M059J (cell line): ENCODE data around the gene HOXC5. TPM values are rescaled to one million over a fixed set of nuclear protein-coding genes. Genes with fewer than 3 reads are reported as not detected.

Experiments
- DNase-seq: peaks from one replicate; pipeline ENCODE4 v3.0.0-alpha.2; 2012; ENCODE audit warnings: low read depth
- total RNA-seq: library from RNA; depleted of rRNA; stranded (reverse); fragments of >200 nt; shearing (Covaris generic); gene quantifications from 2 replicates; pipeline ENCODE4 v1.2.3, GENCODE V29; 2014

Gene HOXC5
- total RNA-seq, 1 experiment from 2014 or later, result 0.25 TPM

DNA sequence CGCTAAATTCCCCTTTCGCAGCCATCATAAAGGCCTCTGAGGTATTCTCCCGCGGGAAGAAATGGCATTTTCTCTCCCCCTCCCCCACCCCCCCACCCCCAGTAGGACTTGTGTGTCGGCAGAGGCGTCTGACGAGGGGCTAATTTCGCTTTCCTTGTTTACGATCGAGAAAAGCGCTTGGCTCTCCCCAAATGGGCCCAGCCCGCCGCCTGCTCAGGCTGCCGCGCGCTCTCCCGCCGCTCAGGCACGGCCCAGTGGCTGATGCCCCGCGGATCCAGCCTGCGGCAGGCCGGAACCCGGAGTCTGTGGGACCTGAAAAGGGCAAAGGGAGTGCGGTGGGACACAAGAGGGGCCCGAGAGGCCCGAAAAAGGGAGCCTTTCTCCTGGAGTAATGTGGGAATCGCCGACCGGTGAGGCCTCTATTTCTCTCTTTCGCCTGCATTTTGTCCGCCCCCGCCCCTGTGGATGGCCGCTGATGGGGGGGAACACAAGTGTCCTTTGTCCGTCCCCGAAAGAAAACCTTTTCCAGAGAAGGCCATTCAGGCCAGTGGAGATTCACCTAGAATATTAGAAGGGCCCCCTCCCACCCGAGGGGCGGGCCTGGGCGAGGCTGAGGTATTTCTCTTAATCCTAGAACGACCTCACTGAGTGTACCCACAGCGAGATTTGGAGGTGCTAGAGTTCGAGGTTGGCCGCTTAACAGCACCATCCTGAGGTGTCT, 13.6 kb upstream of the HOXC5 start:
- peak; percentile 55 for DNase-seq

DNA sequence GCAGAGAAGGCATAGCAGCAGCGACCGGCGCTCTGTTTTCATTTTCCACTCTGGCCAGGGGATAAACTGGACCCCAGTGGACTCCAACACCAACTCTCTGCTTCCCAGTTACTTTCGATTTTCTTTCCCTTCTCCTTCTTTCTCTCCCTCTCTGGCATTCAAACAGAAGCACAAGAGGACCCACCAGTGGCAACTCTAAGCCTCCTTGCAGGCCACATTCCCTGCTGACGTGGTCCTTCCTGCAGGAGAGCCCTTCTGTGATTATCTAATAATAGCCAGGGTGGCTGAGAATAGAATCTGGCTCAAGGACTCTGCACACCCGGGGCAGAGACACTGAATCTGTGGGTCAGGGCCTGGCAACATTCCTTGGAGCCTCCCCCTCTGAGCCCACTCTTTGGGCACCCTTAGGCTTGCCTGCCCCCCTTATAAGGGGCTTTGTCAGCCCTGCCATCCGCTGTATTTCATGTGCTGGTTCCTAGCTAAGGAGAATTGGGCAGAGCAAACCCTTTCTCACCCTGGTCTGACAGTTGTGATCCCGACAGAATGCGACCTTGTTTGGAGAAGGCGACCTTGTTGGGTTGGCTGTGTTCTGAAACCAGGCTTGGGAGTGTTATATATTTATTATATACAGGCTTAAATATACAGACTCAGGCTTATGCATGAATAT, 12.8 kb upstream of the HOXC5 start:
- peak; percentile 66 for DNase-seq

DNA sequence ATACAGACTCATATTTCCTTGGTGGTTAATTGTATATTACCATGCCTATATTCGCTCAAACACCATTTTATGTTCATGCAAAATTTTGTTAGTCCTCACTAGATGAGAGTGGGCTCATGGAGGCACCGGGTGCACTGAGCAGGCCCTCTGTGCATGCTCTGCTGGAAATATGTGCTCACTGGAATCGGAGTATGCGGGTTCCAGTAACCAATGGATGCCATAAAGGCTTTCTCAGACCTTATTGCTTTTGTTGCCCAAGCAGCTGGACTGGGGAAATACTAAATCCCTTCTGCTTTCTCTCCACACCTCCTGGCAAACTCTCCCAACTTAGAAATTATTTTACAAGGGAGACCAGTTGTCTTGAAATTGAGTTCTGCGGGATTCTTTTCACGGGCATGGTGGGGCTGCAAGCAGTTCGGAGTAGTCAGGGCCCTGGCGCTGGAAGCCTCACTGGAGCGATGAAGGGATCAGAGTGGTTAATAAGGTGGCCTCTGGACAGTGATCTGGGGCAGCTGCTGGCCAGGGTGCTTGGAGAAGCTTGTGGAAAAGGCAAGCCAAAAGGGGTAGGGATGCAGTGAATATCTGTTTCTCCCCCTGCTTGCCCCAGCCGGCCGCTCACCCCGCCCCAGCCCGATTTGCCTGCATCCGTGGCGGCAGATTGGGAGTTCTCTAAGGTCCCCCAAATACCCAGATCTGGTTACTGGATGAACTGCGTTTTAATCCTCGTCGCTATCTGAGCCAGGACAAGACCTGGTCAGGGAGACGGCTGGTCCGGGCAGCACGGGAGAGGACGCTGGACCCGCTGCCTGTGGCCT, 12.1 kb upstream of the HOXC5 start:
- no peak for DNase-seq

DNA sequence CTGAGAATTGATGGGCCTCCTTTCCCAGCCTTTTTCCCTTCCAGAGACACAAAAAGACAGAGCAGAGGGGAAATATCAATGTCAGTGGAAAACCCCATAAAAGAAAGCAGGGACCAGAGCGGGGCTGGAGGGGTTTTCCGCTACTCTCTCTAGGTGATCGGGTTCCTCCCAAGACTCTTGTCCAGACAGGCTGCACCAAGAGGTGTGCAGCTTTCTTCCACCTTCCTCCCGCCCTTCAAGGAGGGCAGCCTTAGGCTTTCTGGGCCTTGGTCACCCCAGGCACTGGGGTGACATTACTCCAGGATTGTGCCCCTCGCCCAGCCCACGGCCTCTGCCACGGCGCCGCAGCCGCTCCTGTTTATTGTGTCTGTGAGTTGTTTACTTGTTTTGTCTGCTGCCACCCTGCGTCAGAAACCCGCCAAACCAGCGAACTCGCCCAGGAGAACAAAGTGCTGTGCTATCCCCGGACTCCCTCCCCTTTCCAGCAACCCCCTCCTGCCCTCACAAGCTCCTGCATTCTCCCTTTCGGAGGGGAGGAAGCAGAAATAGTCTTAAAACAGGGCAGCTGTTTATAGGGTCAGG, 11.3 kb upstream of the HOXC5 start:
- no peak for DNase-seq

DNA sequence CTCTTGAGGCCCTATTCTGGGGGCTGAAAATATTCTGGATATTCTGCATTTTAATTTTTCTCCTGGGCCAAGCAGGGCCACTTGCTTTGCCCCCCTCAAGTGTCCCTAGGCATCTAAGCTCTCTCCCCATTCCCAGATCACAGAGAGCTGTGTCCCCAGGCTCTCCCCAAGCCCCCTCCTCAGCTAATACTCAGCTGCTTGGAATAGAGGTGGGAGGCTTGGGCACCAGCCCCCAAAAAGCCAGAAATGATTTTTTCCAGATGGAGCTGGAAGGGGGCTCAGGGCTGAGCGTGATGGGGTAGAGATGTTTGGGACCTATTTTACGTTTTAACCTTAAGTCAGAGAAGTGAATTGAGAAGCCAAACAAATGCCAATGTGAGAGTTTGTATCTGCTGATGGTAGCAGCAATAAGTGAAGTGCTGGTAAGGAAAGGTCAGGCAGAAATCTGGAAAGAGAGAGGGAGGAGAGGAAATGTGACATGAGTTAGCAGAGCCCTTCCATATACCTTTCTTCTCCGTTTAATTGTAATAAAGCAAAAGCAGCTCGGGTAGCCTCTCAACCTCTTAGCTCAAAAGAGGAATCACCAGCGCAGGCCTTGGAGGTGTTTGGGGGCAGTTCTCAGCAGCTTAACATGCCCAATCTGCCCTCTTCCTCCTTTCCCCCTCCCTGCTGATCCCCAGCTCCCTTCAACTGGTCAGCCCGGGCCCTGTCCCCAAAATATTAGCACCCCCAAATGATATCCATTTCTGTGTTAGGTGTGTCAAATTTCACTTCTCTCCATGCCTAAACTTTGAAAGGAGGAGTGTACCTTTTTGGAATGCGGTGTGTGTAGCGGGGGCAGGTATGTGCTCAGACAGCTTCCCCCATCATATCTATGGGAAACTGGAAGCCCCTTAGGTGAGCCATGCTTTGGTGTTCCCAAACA, 9.6 kb upstream of the HOXC5 start:
- DNase-seq, result no peak

DNA sequence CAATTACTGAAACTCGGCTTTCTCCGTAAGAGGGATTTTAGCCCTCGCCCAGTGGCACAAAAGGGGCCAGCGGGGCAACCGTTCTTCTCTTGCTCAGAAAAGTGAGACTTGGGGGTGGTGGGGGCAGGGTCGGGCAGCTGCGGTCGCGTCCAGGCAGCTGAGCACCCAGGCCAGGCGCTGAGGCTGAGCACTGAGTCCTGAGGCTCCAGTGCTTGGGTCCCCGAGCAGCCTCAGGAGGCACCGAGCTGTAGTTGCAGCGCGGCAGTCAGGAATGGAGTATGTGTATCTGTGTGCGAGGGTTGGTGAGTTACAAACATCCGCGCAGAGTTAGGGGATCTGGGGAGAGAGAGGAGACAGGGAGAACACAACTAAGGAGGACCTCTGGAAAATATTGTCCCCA, 8.7 kb upstream of the HOXC5 start:
- no peak for DNase-seq

DNA sequence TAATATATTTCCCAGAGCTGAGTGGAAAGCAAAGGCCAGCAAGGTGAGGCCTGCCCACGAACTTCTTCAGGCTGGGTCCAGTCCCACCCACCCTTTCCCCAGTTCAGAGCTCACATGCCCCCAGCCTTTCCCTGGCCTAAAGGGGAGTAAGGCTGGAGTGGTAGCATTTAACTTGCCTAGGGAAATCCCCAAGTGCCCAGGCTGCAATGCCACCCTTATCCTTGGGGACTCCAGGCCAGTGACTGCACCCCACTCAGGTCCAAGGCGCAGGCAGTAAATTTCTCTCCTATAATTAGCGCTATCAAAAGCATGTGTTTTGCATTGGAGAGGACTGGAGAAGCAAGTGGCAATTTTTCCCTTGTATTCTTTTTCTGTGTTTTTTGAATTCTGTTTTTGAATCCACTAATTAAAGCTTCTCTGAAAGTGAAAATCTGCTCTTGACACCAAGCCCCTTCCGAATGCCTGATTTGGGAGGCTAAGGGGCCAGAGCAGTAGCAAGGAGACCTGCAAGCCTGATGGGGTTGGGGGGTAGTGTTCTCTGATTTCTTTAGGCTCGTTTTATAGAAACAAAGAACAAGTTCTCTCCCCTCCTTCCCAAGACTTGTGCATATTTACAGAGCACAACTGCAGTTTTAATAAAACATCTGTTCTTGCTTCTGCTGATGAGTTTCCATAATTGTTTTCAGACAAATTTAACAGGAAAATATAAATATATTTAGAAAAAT, 8.1 kb upstream of the HOXC5 start:
- DNase-seq, result no peak

DNA sequence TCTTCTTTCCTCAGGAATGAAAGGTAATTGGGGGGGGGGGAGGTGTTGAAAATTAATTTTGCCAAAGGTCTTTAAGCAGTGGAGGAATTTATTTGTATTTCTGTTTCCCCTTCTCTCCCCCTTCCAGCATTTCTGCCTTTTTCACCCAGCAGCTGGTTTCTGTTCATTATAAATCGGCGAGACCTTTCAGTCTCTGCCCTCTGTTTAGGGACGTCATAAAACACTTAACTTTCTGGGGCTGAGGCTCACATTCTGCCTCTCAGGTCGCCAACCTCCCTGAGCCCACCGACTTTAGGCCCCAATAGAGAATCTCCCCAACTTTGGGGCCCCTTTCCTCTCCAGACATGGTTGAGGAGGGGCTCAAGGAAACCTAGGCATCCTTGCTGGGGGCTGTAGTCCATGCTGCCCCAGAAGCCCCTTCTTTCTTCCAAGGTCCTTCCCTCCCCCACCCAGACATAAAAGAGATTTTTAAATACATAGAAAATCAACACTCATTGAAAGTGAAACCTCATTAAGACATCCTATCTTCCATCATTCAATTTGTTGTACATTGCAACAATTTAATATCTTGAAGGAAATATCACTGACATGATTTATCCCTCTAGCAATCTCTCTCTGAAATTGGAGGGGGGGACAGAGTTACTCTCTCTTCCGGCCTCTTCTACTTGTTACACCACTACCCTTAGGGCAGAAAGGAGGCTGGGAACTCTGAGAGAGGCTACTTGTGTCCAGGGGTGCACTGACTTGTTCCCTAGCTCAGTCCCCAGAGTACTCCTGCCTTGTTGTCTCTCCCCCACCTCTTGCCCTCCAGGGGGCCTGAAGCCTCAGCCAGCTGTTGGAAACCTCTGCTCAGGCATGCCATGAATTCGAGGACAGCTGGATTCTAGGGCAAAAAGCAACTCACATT, 7.1 kb upstream of the HOXC5 start:
- no peak for DNase-seq

DNA sequence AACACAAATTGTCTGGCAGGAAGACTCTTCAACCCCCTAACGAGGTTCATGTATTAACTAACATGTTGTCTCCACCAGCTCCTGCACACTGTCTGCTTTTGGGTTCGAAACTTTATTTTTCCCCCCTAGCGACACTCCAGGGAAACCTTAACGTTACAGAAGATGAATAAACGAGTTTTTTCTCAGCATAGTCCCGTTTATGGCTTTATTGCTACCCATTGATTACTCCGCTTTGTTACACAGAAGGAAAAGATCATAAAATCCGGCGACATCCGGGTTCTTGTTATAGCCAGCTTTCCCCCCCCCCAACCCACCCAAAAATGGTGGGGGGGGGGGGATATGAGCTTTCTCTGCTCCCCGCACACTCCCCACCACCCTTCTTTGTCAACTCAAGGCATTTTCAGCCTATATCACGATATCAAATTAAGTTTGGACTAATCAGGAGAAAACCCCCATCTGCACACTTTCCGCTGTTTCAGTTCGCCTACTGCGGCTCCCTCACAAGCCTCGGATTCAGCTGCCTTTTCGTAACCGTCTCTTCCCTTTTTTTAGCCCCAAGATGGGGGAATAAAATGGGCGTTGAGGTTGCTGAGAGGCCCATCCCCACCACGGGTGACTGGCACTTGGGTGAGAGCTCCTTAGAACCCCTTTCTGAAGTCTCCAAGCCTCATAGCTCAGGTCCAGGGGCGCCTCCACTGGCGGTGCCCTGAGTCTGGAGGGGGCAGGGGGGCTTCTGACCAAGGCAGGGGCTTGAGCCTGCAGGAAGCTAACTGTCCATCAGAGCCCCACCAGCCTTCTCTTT, 6.0 kb upstream of the HOXC5 start:
- no peak for DNase-seq

DNA sequence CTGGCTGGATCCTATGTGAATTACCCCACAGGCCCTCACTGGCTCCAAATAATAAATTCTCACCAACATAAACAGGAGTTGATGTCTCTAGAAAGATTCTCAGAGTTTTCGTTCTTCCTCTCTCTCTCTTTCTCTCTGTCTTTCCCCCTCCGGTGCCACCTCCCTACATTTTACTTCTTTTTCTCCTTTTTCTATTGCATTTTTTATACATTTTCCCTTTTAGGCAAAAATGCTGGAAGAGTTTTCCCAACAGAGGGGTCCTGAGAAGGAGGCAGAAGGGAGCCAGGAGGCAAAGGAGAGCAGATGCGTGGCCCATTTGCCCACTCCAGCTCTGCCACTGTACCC, 5.4 kb upstream of the HOXC5 start:
- DNase-seq, result no peak

DNA sequence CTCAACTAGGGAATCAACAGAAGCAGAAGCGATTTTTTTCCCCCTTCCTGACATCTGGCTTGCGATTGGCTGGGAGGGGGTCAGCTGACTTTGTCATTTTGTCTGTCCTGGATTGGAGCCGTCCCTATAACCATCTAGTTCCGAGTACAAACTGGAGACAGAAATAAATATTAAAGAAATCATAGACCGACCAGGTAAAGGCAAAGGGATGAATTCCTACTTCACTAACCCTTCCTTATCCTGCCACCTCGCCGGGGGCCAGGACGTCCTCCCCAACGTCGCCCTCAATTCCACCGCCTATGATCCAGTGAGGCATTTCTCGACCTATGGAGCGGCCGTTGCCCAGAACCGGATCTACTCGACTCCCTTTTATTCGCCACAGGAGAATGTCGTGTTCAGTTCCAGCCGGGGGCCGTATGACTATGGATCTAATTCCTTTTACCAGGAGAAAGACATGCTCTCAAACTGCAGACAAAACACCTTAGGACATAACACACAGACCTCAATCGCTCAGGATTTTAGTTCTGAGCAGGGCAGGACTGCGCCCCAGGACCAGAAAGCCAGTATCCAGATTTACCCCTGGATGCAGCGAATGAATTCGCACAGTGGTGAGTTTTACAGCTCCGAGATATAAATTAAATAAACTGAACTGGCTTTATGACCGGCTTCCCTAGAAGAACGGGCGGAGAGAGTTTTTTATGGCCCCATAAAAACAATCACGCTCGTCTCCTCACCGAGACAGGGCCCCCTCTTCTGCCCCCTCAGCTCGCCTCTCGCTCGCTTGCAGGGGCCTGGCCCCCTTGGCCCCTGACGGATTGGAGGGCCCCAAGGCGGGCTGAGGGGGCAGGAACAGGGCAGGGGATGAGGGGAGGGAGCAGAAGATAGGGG, 4.3 kb upstream of the HOXC5 start, which contains the start of gene HOXC6:
Gene HOXC6, plus strand, starts transcription at position 127 of the 888 bp plus-strand sequence. Its CDS starts 82 bp downstream, at position 209.
- DNase-seq, result no peak

DNA sequence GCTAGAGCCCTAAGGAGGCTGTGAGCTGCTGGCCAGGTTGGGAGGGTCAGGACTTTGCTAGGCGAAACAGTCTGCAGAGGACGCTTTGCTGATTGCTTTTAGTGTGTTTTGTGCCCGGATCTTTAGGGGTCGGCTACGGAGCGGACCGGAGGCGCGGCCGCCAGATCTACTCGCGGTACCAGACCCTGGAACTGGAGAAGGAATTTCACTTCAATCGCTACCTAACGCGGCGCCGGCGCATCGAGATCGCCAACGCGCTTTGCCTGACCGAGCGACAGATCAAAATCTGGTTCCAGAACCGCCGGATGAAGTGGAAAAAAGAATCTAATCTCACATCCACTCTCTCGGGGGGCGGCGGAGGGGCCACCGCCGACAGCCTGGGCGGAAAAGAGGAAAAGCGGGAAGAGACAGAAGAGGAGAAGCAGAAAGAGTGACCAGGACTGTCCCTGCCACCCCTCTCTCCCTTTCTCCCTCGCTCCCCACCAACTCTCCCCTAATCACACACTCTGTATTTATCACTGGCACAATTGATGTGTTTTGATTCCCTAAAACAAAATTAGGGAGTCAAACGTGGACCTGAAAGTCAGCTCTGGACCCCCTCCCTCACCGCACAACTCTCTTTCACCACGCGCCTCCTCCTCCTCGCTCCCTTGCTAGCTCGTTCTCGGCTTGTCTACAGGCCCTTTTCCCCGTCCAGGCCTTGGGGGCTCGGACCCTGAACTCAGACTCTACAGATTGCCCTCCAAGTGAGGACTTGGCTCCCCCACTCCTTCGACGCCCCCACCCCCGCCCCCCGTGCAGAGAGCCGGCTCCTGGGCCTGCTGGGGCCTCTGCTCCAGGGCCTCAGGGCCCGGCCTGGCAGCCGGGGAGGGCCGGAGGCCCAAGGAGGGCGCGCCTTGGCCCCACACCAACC, 3.1 kb upstream of the HOXC5 start:
- DNase-seq, result no peak

DNA sequence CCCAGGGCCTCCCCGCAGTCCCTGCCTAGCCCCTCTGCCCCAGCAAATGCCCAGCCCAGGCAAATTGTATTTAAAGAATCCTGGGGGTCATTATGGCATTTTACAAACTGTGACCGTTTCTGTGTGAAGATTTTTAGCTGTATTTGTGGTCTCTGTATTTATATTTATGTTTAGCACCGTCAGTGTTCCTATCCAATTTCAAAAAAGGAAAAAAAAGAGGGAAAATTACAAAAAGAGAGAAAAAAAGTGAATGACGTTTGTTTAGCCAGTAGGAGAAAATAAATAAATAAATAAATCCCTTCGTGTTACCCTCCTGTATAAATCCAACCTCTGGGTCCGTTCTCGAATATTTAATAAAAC, 2.4 kb upstream of the HOXC5 start:
- DNase-seq, result no peak

DNA sequence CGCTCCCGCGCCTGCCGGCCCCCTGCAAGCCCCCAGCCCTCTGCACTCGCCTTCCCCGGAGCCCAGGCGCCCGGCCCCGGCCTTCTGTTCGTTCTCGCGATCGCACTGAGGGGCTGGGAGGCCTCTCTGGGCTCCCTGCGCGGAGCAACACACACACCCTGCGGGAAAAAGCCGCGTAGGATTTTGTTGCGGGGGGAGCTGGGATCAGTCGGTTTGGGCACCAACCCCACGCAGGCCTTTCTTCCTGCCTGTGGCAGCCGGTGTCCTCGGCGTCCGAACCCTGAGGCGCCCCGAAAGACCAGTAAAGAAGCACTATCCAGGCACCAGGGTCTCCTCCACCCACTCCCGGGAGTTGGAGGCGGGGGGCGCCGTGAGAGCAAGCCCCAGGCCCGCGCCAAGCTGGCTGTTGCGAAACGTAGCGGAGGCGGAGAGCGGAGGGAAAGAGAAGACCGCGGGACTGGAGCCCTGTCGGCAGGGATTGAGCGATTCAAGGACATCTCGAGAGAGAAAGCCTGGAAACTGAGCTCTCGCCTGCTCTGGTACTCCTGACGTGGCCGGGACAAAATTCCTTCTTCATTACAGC, 1.9 kb upstream of the HOXC5 start:
- DNase-seq, result no peak

DNA sequence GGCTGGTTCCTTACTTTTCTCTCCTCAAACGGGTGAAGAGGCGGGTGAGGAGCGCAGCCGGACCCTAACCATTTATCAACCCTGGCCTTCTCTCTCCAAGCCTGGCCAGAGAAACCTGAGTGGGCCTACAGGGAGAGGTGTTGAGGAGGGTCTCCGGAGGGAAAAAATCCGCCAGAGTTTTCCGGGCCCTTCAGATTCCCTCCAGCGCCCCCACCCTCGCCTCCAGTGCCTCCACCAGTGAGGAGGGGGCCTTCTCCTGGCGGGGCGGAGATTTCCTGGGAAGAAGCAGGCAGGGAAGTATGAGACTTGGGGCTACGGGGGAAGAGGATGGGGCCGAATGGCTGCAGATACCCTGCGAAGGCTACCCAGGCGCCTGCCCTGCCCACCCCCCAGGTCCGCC, 1.4 kb upstream of the HOXC5 start:
- no peak for DNase-seq

DNA sequence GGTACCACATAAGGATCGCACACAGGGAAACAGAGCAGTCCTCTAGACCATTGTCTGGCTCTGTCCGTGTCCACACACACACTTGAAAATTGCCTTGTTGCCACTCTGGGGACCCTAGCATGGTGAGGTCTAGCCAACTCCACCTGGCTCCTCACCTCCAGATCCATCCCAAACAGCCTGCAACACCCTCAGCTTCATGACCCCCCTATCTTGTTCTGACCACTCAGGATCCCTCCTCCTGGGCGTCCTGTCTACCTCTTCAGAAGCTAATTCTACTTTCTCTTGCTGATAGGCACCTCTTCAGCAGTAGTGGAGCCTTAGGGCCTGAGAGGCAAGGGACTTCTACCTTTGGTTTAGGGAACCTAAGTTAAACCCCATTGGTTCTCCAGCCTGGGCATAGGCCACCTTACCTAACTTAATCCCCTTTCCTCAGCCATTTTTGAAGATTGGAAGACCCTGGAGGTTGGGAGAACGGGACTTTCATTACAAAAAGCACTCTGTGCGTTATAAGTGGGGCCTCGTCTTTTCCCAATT, 697 bp upstream of the HOXC5 start:
- DNase-seq, result no peak
